DMS 273 (cell line): Measurements from ENCODE around the gene ERCC5.

Experiments used
- DNase-seq: peaks from one replicate; lab custom pipeline; 2025; ENCODE audit not compliant: unreplicated experiment; lab: John Stamatoyannopoulos, UW

Gene ERCC5

GRCh38 chr13:102845630-102846260 is at the start of gene ERCC5:
ERCC5 (plus strand) TSS chr13:102846032; CDS start chr13:102846267, 235 bp downstream.
- DNase-seq, result peak; percentile 97

GRCh38 chr13:102798581-102799425 is 47.0 kb upstream of the ERCC5 start, which contains the start of the genes BIVM and POGLUT2:
BIVM (plus strand) TSS chr13:102799119; CDS start chr13:102807268, 8,149 bp downstream.
POGLUT2 (minus strand) TSS chr13:102798976; CDS start chr13:102798670, 306 bp downstream.
- peak; percentile 96 for DNase-seq

GRCh38 chr13:102799426-102800144 is 46.2 kb upstream of the ERCC5 start:
- DNase-seq, result peak; percentile 78

GRCh38 chr13:102800145-102801041 is 45.4 kb upstream of the ERCC5 start:
- peak; percentile 88 for DNase-seq

GRCh38 chr13:102805680-102806079 is 40.2 kb upstream of the ERCC5 start:
- DNase-seq, result no peak

GRCh38 chr13:102807699-102808098 is 38.1 kb upstream of the ERCC5 start:
- DNase-seq, result no peak

- DNase-seq, result peak; percentile 5
Measured at GRCh38 chr13:102812611-102813287, 33.1 kb upstream of the ERCC5 start.

GRCh38 chr13:102814025-102814607 is 31.7 kb upstream of the ERCC5 start:
- no peak for DNase-seq

- DNase-seq, result no peak
Measured at GRCh38 chr13:102814793-102815192, 31.0 kb upstream of the ERCC5 start.

GRCh38 chr13:102815788-102816187 is 30.0 kb upstream of the ERCC5 start:
- DNase-seq, result no peak

GRCh38 chr13:102816708-102817107 is 29.1 kb upstream of the ERCC5 start:
- DNase-seq, result no peak

GRCh38 chr13:102817241-102817640 is 28.6 kb upstream of the ERCC5 start:
- DNase-seq, result no peak

GRCh38 chr13:102817907-102818306 is 27.9 kb upstream of the ERCC5 start:
- no peak for DNase-seq

GRCh38 chr13:102825400-102825799 is 20.4 kb upstream of the ERCC5 start:
- no peak for DNase-seq

GRCh38 chr13:102825921-102826706 is 19.7 kb upstream of the ERCC5 start:
- no peak for DNase-seq

- DNase-seq, result no peak
Measured at GRCh38 chr13:102830646-102831045, 15.2 kb upstream of the ERCC5 start.

- no peak for DNase-seq
Measured at GRCh38 chr13:102836471-102836870, 9.4 kb upstream of the ERCC5 start.

GRCh38 chr13:102838273-102838672 is 7.6 kb upstream of the ERCC5 start:
- DNase-seq, result no peak

GRCh38 chr13:102838982-102839381 is 6.8 kb upstream of the ERCC5 start:
- no peak for DNase-seq
